ENCODE measurements around the gene GALNT2.

DNA sequence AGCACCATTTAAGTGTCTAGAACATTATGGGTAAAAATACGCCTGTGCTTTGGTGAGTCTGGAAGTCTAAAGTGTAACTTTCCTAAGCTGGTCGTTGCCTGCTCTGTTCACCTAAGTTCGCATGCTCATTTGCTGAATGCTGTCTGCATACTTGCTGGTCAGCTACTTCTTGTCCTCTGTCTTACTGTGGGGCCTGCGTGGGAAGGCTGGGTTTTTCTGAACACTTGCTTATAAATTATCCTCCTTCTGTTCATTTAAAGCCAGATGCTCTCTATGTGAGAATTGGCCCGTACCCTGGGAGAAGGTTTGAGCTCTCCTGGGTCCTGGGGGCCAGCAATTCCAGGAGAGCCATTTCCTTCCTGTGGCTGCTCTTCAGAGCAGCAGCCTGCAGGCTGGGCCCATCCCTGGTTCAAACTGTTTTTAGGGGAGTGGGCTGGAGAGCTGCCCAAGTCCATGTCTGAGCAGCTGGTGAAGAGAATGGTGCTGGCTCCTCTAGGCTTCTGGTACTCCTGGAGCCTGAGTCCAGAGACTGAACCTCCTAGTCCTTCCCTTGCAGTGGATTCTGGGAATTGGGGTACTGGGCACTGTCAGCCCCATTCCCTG is 75.7 kb downstream of the GALNT2 start:
- TF ChIP-seq JUNB (CRISPR knock-in tag; conservative IDR thresholded peaks at IDR 0.05) (no peak), ZNF584 (CRISPR knock-in tag; IDR thresholded peaks at IDR 0.05; ENCODE audit: low read depth) (no peak), SP2 (IDR thresholded peaks at IDR 0.05; ENCODE audit: extremely low read depth, low read depth, low read length, poor library complexity, severe bottlenecking) (no peak), ZNF274 (IDR thresholded peaks at IDR 0.05; ENCODE audit: borderline replicate concordance, low read depth, low read length) (no peak), SMARCE1 (IDR thresholded peaks at IDR 0.05) (no peak), EP300 (IDR thresholded peaks at IDR 0.05; ENCODE audit: low read length) (no peak), ZNF146 (CRISPR knock-in tag; IDR thresholded peaks at IDR 0.05; ENCODE audit: unreplicated experiment) (no peak), MAFF (IDR thresholded peaks at IDR 0.05; ENCODE audit: low read length) (no peak), POLR2AphosphoS5 (IDR thresholded peaks at IDR 0.05; ENCODE audit: control insufficient read depth, insufficient read depth, low read depth, low read length) (no peak), PHTF2 (CRISPR knock-in tag; IDR thresholded peaks at IDR 0.05) (no peak), CBX8 (IDR thresholded peaks at IDR 0.05; ENCODE audit: borderline replicate concordance, extremely low read depth, low read depth, low read length, poor library complexity, severe bottlenecking) (no peak), ZBTB8A (IDR thresholded peaks at IDR 0.05; ENCODE audit: partially characterized antibody) (no peak)
- TF ChIP-seq, protein P1, sequence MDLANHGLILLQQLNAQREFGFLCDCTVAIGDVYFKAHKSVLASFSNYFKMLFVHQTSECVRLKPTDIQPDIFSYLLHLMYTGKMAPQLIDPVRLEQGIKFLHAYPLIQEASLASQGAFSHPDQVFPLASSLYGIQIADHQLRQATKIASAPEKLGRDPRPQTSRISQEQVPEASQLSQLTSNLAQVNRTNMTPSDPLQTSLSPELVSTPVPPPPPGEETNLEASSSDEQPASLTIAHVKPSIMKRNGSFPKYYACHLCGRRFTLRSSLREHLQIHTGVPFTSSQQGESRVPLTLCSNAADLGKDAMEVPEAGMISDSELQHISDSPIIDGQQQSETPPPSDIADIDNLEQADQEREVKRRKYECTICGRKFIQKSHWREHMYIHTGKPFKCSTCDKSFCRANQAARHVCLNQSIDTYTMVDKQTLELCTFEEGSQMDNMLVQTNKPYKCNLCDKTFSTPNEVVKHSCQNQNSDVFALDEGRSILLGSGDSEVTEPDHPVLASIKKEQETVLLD (IDR thresholded peaks at IDR 0.05), result no peak
- TF ChIP-seq, protein P2, sequence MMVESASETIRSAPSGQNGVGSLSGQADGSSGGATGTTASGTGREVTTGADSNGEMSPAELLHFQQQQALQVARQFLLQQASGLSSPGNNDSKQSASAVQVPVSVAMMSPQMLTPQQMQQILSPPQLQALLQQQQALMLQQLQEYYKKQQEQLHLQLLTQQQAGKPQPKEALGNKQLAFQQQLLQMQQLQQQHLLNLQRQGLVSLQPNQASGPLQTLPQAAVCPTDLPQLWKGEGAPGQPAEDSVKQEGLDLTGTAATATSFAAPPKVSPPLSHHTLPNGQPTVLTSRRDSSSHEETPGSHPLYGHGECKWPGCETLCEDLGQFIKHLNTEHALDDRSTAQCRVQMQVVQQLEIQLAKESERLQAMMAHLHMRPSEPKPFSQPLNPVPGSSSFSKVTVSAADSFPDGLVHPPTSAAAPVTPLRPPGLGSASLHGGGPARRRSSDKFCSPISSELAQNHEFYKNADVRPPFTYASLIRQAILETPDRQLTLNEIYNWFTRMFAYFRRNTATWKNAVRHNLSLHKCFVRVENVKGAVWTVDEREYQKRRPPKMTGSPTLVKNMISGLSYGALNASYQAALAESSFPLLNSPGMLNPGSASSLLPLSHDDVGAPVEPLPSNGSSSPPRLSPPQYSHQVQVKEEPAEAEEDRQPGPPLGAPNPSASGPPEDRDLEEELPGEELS (CRISPR knock-in tag; IDR thresholded peaks at IDR 0.05; ENCODE audit: borderline replicate concordance), result no peak

All from K562 (cell line).